ENCODE measurements around the gene SKIC8.
"Not testable (repeated sequence)": the region's sequence is repeated elsewhere in the genome, so short reads cannot be mapped to it uniquely, and the experiment has no call there.

Gene SKIC8

DNA sequence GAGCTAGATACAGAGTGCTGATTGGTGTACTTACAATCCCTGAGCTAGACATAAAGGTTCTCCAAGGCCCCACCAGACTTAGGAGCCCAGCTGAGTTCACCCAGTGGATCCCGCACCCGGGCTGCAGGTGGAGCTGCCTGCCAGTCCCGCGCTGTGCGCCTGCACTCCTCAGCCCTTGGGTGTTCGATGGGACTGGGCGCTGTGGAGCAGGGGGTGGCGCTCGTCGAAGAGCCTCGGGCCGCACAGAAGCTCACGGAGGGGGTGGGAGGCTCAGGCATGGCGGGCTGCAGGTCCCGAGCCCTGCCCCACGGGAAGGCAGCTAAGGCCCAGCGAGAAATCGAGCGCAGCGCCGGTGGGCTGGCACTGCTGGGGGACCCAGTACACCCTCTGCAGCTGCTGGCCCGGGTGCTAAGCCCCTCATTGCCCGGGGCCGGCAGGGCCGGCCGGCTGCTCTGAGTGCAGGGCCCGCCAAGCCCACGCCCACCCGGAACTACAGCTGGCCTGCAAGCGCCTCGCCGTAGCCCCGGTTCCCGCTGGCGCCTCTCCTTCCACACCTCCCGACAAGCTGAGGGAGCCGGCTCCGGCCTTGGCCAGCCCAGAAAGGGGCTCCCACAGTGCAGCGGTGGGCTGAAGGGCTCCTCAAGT is 53.3 kb downstream of the SKIC8 start:
- not testable (repeated sequence) for DNase-seq

GRCh38 chr15:78245392-78245791 is 54.0 kb downstream of the SKIC8 start:
- DNase-seq: not testable (repeated sequence)

GRCh38 chr15:78244893-78245292 is 54.5 kb downstream of the SKIC8 start:
- no peak for DNase-seq

GRCh38 chr15:78244101-78244500 is 55.3 kb downstream of the SKIC8 start:
- no peak for DNase-seq

DNA sequence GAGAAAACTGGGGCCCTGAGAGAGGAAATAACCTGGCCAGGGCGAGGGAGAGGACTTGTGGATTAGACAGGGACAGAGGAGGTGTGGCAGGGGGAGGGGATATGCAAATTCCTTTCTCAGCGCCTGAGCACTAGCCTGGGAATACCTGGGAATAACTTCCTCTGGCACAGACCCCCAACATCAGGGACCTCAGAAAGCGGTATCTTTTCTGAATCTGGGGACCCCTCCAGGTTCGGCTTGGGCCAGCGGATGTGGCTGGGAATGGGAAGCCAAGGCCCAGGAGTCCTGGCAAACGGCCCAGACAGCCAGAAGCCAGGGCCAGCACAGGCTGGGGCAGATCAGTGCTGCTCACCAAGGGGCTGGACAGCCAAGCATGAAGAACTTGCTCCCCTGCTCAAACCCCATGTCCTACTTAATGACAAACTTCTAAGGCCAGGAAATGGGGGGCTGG is 55.9 kb downstream of the SKIC8 start:
- no peak for DNase-seq

DNA sequence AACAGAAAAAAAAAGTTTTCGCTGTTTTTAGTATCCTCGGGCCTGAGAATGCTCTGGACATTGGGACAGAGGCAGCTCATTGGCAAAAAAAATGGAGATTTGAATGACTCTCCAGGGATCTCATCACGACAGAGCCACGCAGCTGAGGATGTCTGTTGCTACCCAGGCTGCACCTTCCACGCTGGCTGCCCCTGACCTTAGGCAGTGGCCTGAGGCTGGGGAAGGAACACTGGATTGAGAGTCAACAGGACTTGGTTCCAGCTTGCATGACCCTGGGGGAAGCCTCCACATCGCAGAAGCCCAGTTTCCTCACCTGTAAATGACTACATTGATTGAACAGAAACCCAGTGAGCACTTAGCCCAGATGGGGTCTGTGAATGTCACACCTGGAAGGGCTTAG is 56.4 kb downstream of the SKIC8 start:
- no peak for DNase-seq

DNA sequence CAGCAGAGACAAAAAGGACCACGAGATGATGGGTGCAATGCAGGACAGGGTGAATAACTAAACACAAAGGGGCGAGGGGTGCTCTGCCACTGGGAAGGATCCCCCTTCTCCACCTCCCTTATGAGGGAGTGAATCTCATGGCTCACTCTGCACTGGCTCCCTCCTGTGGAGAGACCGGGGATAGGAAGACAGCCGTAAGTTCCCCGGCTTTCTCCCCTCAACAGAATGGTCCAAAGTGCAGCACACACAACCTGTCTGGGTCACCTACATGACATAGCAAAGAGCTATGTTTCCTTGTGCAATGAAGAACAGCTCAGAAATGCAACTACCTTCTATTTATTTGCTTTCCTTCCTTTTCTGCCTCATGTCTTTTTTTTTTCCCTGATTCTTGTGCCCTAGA is 57.3 kb downstream of the SKIC8 start:
- no peak for DNase-seq

- DNase-seq: peak; percentile 11
Measured at GRCh38 chr15:78241017-78241416, 58.4 kb downstream of the SKIC8 start.

GRCh38 chr15:78239811-78240210 is 59.6 kb downstream of the SKIC8 start:
- no peak for DNase-seq

DNA sequence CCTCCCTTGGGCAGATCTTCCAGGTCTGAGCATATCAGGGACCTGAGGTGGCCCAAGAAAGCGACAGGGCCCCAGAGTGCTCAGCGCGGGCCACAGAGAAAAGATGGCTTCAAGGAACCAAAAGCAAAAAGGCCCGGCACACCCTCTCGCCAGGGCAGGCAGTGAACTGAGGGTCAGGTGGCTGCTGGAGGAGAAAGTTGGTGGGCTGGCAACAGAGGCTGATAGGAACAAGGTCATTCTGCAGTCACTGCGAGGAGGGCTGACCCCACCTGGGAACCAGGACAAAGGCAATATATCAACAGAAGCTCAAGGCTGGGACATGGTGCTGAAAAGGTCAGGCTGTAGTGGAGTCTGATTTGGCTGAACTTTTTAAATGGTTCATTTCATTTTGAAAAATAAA is 62.3 kb downstream of the SKIC8 start:
- DNase-seq: no peak

DNA sequence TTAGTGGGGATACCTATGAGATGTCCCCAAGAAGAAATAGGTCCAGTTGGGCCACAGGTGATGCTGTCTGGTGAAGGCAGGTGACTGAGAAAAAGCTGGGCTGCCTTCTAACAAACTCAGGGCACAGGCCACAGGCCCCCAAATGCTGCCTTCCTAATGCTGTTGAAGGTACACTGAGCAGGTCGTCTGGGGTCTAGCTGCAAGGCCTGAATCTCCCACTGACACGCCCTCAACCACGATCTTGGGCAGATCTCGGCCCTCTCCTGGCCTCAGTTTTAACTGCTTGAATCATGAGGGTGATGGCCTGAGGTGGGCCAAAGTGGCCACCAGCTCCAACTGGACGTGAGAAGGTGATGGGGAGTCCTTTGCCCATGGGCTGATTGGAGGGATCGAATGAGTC is 62.9 kb downstream of the SKIC8 start:
- no peak for DNase-seq

- DNase-seq: no peak
Measured at GRCh38 chr15:78234515-78235040, 64.8 kb downstream of the SKIC8 start, which contains the start of gene ACSBG1. Gene ACSBG1, minus strand, starts transcription at chr15:78234565. Its CDS starts 64 bp downstream, at chr15:78234501.

GRCh38 chr15:78233496-78233895 is 65.9 kb downstream of the SKIC8 start:
- DNase-seq: no peak

All from NCI-H524 treated with DMSO at 0.1 percent for 48 hours (cell line).